PFSK-1 (cell line): ENCODE data around the gene RPS6KA2.

Experiments
- FOXP2 ChIP-seq: optimal IDR thresholded peaks from 2 replicates; pipeline ENCODE3; 2011; ENCODE audit warnings: borderline replicate concordance, control low read depth, inconsistent platforms; ENCODE audit not compliant: insufficient read depth; ENCODE audit errors: extremely low read length, extremely low read depth
- POLR2AphosphoS5 ChIP-seq: IDR thresholded peaks from 2 replicates; pipeline ENCODE4 v1.6.1; 2012; ENCODE audit warnings: low read depth, mild to moderate bottlenecking, control low read depth, low read length, moderate library complexity
- SIN3A ChIP-seq: IDR thresholded peaks from 2 replicates; pipeline ENCODE4 v1.6.1; 2012; ENCODE audit warnings: mild to moderate bottlenecking, low read length, moderate library complexity, borderline replicate concordance; ENCODE audit not compliant: insufficient read depth
- TAF1 ChIP-seq: IDR thresholded peaks from 2 replicates; pipeline ENCODE4 v1.6.1; 2012; ENCODE audit warnings: low read length, control low read depth, borderline replicate concordance; ENCODE audit not compliant: insufficient read depth
- TF ChIP-seq, protein P1 (sequence below), 2 experiments: IDR thresholded peaks; 2 replicates each; pipeline versions ENCODE4 v1.6.1 to v1.8.0; 2011 to 2012; ENCODE audit warnings: low read depth in 2 of 2, low read length in 2 of 2, control low read depth in 1 of 2, inconsistent platforms in 1 of 2, mild to moderate bottlenecking in 1 of 2, moderate library complexity in 1 of 2; ENCODE audit not compliant: insufficient read depth in 1 of 2

RPS6KA2 gene

GRCh38 chr6:166600931-166601330, 26.1 kb downstream of the RPS6KA2 start:
- TF ChIP-seq TAF1: no peak
- TF ChIP-seq SIN3A: no peak
- TF ChIP-seq, protein P1, sequence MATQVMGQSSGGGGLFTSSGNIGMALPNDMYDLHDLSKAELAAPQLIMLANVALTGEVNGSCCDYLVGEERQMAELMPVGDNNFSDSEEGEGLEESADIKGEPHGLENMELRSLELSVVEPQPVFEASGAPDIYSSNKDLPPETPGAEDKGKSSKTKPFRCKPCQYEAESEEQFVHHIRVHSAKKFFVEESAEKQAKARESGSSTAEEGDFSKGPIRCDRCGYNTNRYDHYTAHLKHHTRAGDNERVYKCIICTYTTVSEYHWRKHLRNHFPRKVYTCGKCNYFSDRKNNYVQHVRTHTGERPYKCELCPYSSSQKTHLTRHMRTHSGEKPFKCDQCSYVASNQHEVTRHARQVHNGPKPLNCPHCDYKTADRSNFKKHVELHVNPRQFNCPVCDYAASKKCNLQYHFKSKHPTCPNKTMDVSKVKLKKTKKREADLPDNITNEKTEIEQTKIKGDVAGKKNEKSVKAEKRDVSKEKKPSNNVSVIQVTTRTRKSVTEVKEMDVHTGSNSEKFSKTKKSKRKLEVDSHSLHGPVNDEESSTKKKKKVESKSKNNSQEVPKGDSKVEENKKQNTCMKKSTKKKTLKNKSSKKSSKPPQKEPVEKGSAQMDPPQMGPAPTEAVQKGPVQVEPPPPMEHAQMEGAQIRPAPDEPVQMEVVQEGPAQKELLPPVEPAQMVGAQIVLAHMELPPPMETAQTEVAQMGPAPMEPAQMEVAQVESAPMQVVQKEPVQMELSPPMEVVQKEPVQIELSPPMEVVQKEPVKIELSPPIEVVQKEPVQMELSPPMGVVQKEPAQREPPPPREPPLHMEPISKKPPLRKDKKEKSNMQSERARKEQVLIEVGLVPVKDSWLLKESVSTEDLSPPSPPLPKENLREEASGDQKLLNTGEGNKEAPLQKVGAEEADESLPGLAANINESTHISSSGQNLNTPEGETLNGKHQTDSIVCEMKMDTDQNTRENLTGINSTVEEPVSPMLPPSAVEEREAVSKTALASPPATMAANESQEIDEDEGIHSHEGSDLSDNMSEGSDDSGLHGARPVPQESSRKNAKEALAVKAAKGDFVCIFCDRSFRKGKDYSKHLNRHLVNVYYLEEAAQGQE (IDR thresholded peaks at IDR 0.05; ENCODE audit: insufficient read depth in 1 of 2, low read depth in 2 of 2, low read length in 2 of 2): no peak
- no peak for TF ChIP-seq FOXP2
- no peak for TF ChIP-seq POLR2AphosphoS5

DNA sequence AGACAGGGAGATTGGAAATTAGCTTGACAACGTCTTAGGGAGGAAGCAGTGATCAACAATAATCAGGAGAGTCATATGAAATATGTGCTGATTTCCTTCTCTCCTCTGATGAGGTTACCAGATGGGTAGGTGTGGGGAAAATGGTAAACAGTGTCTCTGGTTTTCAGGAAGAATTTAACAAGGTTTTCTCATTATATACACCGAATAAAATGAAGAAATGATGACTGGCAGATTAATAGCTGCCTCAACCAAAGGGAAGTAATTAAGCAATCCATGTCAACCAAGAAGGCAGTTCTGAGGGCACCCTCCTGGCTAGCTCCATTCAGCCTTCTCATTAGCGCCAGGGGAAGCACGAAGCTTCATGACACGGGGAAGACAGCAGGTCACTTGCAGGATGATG, 27.8 kb downstream of the RPS6KA2 start:
- TF ChIP-seq TAF1 (no peak), POLR2AphosphoS5 (no peak), FOXP2 (no peak), SIN3A (no peak)
- TF ChIP-seq, protein P1 (IDR thresholded peaks at IDR 0.05; ENCODE audit: insufficient read depth in 1 of 2, low read depth in 2 of 2, low read length in 2 of 2): no peak

DNA sequence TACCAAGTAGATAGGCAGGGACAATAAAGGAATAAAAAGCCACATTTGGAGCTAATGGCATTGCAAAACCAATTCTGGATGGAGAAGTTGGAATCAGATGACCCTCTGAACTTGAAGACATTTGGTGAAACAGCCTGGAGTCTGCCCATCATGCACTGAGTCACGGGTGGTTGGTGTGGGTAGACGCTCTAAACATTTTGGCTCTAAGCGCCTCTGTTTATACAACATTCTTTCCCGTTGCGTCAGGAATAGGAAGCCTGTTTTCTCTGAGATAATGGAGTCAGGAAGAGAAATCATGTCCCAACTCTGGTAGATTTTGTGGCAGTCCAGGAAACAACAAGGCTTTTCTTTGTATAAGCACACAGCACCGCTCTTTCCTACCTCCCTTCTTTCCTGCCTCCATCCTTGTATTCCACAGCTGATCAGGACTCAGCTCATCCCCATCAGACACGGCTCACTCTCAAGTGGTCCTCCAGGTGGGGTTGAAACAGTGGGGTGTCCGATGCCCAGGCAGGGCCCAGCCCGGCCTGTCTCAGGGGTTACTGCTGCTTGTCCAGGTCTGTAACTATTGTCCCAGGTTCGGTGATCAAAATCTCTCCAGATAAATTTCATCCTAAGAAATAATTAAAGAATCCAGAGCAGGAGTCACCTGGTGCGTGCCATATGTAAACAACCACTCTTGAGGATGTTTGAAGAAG, 28.5 kb downstream of the RPS6KA2 start:
- TF ChIP-seq, protein P1 (IDR thresholded peaks at IDR 0.05; ENCODE audit: insufficient read depth in 1 of 2, low read depth in 2 of 2, low read length in 2 of 2): no peak
- no peak for TF ChIP-seq SIN3A
- no peak for TF ChIP-seq POLR2AphosphoS5
- TF ChIP-seq TAF1: no peak
- no peak for TF ChIP-seq FOXP2

GRCh38 chr6:166597711-166598440, 29.2 kb downstream of the RPS6KA2 start:
- TF ChIP-seq TAF1: no peak
- TF ChIP-seq, protein P1 (IDR thresholded peaks at IDR 0.05; ENCODE audit: insufficient read depth in 1 of 2, low read depth in 2 of 2, low read length in 2 of 2): no peak
- TF ChIP-seq FOXP2: no peak
- TF ChIP-seq SIN3A: no peak
- no peak for TF ChIP-seq POLR2AphosphoS5
